ENCODE data around the gene SDK1. TPM values are rescaled to one million over a fixed set of nuclear protein-coding genes. Genes with fewer than 3 reads are reported as not detected.

The SDK1 gene
- polyA plus RNA-seq, 2 donors: 0.33 to 0.47 TPM

GRCh38 chr7:3592401-3593134, 291.5 kb downstream of the SDK1 start:
- 57 to 68% methylated on average over 11 of the region's 11 CpGs for WGBS, 2 donors
- Histone ChIP-seq H3K27me3 (ENCODE audit: control insufficient read depth in 1 of 2, insufficient read depth in 2 of 2, low read length in 2 of 2) (no peaks in the 10 kb centered on the region), H3K4me1 (ENCODE audit: control insufficient read depth in 2 of 2, insufficient read depth in 2 of 2, low read length in 1 of 2) (no peaks in the 10 kb centered on the region), H3K27ac (ENCODE audit: low read depth in 2 of 2, low read length in 1 of 2) (no peak overlapping the region), H3K36me3 (ENCODE audit: control insufficient read depth in 2 of 2, insufficient read depth in 2 of 2, low read length in 1 of 2) (no peaks in the 10 kb centered on the region), H3K4me3 (ENCODE audit: low read depth in 1 of 2, low read length in 2 of 2) (no peak overlapping the region), H3K9me3 (ENCODE audit: control insufficient read depth in 2 of 2, insufficient read depth in 1 of 2, low read depth in 1 of 2, low read length in 1 of 2) (no peaks in the 10 kb centered on the region)

GRCh38 chr7:3594901-3595300, 293.8 kb downstream of the SDK1 start:
- H3K27me3 ChIP-seq (ENCODE audit: control insufficient read depth in 1 of 2, insufficient read depth in 2 of 2, low read length in 2 of 2): no peaks in the 10 kb centered on the region
- H3K27ac ChIP-seq (ENCODE audit: low read depth in 2 of 2, low read length in 1 of 2): no peak overlapping the region
- H3K36me3 ChIP-seq (ENCODE audit: control insufficient read depth in 2 of 2, insufficient read depth in 2 of 2, low read length in 1 of 2): no peaks in the 10 kb centered on the region
- no peaks in the 10 kb centered on the region for H3K4me1 ChIP-seq (ENCODE audit: control insufficient read depth in 2 of 2, insufficient read depth in 2 of 2, low read length in 1 of 2)
- H3K9me3 ChIP-seq (ENCODE audit: control insufficient read depth in 2 of 2, insufficient read depth in 1 of 2, low read depth in 1 of 2, low read length in 1 of 2): no peaks in the 10 kb centered on the region
- WGBS, 2 donors: 95 to 96% methylated on average over 4 of the region's 4 CpGs
- H3K4me3 ChIP-seq (ENCODE audit: low read depth in 1 of 2, low read length in 2 of 2): no peak overlapping the region

- H3K4me3 ChIP-seq (ENCODE audit: low read depth in 1 of 2, low read length in 2 of 2): no peak overlapping the region
- no peaks in the 10 kb centered on the region for H3K9me3 ChIP-seq (ENCODE audit: control insufficient read depth in 2 of 2, insufficient read depth in 1 of 2, low read depth in 1 of 2, low read length in 1 of 2)
- no peak overlapping the region for H3K27ac ChIP-seq (ENCODE audit: low read depth in 2 of 2, low read length in 1 of 2)
- WGBS, 2 donors: 82 to 93% methylated on average over 7 of the region's 7 CpGs
- H3K36me3 ChIP-seq (ENCODE audit: control insufficient read depth in 2 of 2, insufficient read depth in 2 of 2, low read length in 1 of 2): no peaks in the 10 kb centered on the region
- no peaks in the 10 kb centered on the region for H3K27me3 ChIP-seq (ENCODE audit: control insufficient read depth in 1 of 2, insufficient read depth in 2 of 2, low read length in 2 of 2)
- no peaks in the 10 kb centered on the region for H3K4me1 ChIP-seq (ENCODE audit: control insufficient read depth in 2 of 2, insufficient read depth in 2 of 2, low read length in 1 of 2)
Measured at GRCh38 chr7:3598854-3599253, 297.8 kb downstream of the SDK1 start.

- 50 to 62% methylated on average over 2 of the region's 2 CpGs for WGBS, 2 donors
- Histone ChIP-seq H3K9me3 (ENCODE audit: control insufficient read depth in 2 of 2, insufficient read depth in 1 of 2, low read depth in 1 of 2, low read length in 1 of 2) (no peaks in the 10 kb centered on the region), H3K4me1 (ENCODE audit: control insufficient read depth in 2 of 2, insufficient read depth in 2 of 2, low read length in 1 of 2) (no peaks in the 10 kb centered on the region), H3K27me3 (ENCODE audit: control insufficient read depth in 1 of 2, insufficient read depth in 2 of 2, low read length in 2 of 2) (no peaks in the 10 kb centered on the region), H3K36me3 (ENCODE audit: control insufficient read depth in 2 of 2, insufficient read depth in 2 of 2, low read length in 1 of 2) (no peaks in the 10 kb centered on the region), H3K27ac (ENCODE audit: low read depth in 2 of 2, low read length in 1 of 2) (no peak overlapping the region), H3K4me3 (ENCODE audit: low read depth in 1 of 2, low read length in 2 of 2) (no peak overlapping the region)
Measured at GRCh38 chr7:3605222-3605621, 304.2 kb downstream of the SDK1 start.

GRCh38 chr7:3606436-3606835, 305.4 kb downstream of the SDK1 start:
- Histone ChIP-seq H3K9me3 (ENCODE audit: control insufficient read depth in 2 of 2, insufficient read depth in 1 of 2, low read depth in 1 of 2, low read length in 1 of 2) (no peaks in the 10 kb centered on the region), H3K27me3 (ENCODE audit: control insufficient read depth in 1 of 2, insufficient read depth in 2 of 2, low read length in 2 of 2) (peaks cover 0 to 2% of the 10 kb centered on the region in 2 donors), H3K27ac (ENCODE audit: low read depth in 2 of 2, low read length in 1 of 2) (no peak overlapping the region), H3K4me1 (ENCODE audit: control insufficient read depth in 2 of 2, insufficient read depth in 2 of 2, low read length in 1 of 2) (no peaks in the 10 kb centered on the region), H3K36me3 (ENCODE audit: control insufficient read depth in 2 of 2, insufficient read depth in 2 of 2, low read length in 1 of 2) (no peaks in the 10 kb centered on the region), H3K4me3 (ENCODE audit: low read depth in 1 of 2, low read length in 2 of 2) (no peak overlapping the region)
- 74 to 80% methylated on average over 4 of the region's 4 CpGs for WGBS, 2 donors

- WGBS, 2 donors: 44 to 53% methylated on average over 8 of the region's 8 CpGs
- no peak overlapping the region for H3K4me3 ChIP-seq (ENCODE audit: low read depth in 1 of 2, low read length in 2 of 2)
- no peaks in the 10 kb centered on the region for H3K4me1 ChIP-seq (ENCODE audit: control insufficient read depth in 2 of 2, insufficient read depth in 2 of 2, low read length in 1 of 2)
- no peak overlapping the region for H3K27ac ChIP-seq (ENCODE audit: low read depth in 2 of 2, low read length in 1 of 2)
- H3K36me3 ChIP-seq (ENCODE audit: control insufficient read depth in 2 of 2, insufficient read depth in 2 of 2, low read length in 1 of 2): no peaks in the 10 kb centered on the region
- H3K9me3 ChIP-seq (ENCODE audit: control insufficient read depth in 2 of 2, insufficient read depth in 1 of 2, low read depth in 1 of 2, low read length in 1 of 2): no peaks in the 10 kb centered on the region
- peaks cover 0 to 2% of the 10 kb centered on the region in 2 donors for H3K27me3 ChIP-seq (ENCODE audit: control insufficient read depth in 1 of 2, insufficient read depth in 2 of 2, low read length in 2 of 2)
Measured at GRCh38 chr7:3607847-3608246, 306.8 kb downstream of the SDK1 start.

- WGBS, 2 donors: 86 to 90% methylated on average over 8 of the region's 8 CpGs
- Histone ChIP-seq H3K4me1 (ENCODE audit: control insufficient read depth in 2 of 2, insufficient read depth in 2 of 2, low read length in 1 of 2) (no peaks in the 10 kb centered on the region), H3K9me3 (ENCODE audit: control insufficient read depth in 2 of 2, insufficient read depth in 1 of 2, low read depth in 1 of 2, low read length in 1 of 2) (no peaks in the 10 kb centered on the region), H3K27me3 (ENCODE audit: control insufficient read depth in 1 of 2, insufficient read depth in 2 of 2, low read length in 2 of 2) (no peaks in the 10 kb centered on the region), H3K27ac (ENCODE audit: low read depth in 2 of 2, low read length in 1 of 2) (no peak overlapping the region), H3K4me3 (ENCODE audit: low read depth in 1 of 2, low read length in 2 of 2) (no peak overlapping the region), H3K36me3 (ENCODE audit: control insufficient read depth in 2 of 2, insufficient read depth in 2 of 2, low read length in 1 of 2) (no peaks in the 10 kb centered on the region)
Measured at GRCh38 chr7:3616306-3616705, 315.3 kb downstream of the SDK1 start.

- no peaks in the 10 kb centered on the region for H3K4me1 ChIP-seq (ENCODE audit: control insufficient read depth in 2 of 2, insufficient read depth in 2 of 2, low read length in 1 of 2)
- H3K27ac ChIP-seq (ENCODE audit: low read depth in 2 of 2, low read length in 1 of 2): no peak overlapping the region
- H3K4me3 ChIP-seq (ENCODE audit: low read depth in 1 of 2, low read length in 2 of 2): no peak overlapping the region
- H3K36me3 ChIP-seq (ENCODE audit: control insufficient read depth in 2 of 2, insufficient read depth in 2 of 2, low read length in 1 of 2): no peaks in the 10 kb centered on the region
- H3K9me3 ChIP-seq (ENCODE audit: control insufficient read depth in 2 of 2, insufficient read depth in 1 of 2, low read depth in 1 of 2, low read length in 1 of 2): no peaks in the 10 kb centered on the region
- no peaks in the 10 kb centered on the region for H3K27me3 ChIP-seq (ENCODE audit: control insufficient read depth in 1 of 2, insufficient read depth in 2 of 2, low read length in 2 of 2)
Measured at GRCh38 chr7:3630081-3630480, 329.0 kb downstream of the SDK1 start.

- no peaks in the 10 kb centered on the region for H3K4me1 ChIP-seq (ENCODE audit: control insufficient read depth in 2 of 2, insufficient read depth in 2 of 2, low read length in 1 of 2)
- H3K27me3 ChIP-seq (ENCODE audit: control insufficient read depth in 1 of 2, insufficient read depth in 2 of 2, low read length in 2 of 2): no peaks in the 10 kb centered on the region
- H3K36me3 ChIP-seq (ENCODE audit: control insufficient read depth in 2 of 2, insufficient read depth in 2 of 2, low read length in 1 of 2): no peaks in the 10 kb centered on the region
Measured at GRCh38 chr7:3634396-3634795, 333.3 kb downstream of the SDK1 start.

GRCh38 chr7:3636131-3636860, 335.2 kb downstream of the SDK1 start:
- Histone ChIP-seq H3K27ac (ENCODE audit: low read depth in 2 of 2, low read length in 1 of 2) (no peak overlapping the region), H3K4me1 (ENCODE audit: control insufficient read depth in 2 of 2, insufficient read depth in 2 of 2, low read length in 1 of 2) (no peaks in the 10 kb centered on the region), H3K9me3 (ENCODE audit: control insufficient read depth in 2 of 2, insufficient read depth in 1 of 2, low read depth in 1 of 2, low read length in 1 of 2) (no peaks in the 10 kb centered on the region), H3K36me3 (ENCODE audit: control insufficient read depth in 2 of 2, insufficient read depth in 2 of 2, low read length in 1 of 2) (no peaks in the 10 kb centered on the region), H3K4me3 (ENCODE audit: low read depth in 1 of 2, low read length in 2 of 2) (no peak overlapping the region), H3K27me3 (ENCODE audit: control insufficient read depth in 1 of 2, insufficient read depth in 2 of 2, low read length in 2 of 2) (no peaks in the 10 kb centered on the region)
- WGBS, 2 donors: 83 to 87% methylated on average over 6 of the region's 6 CpGs

More at GRCh38 chr7:3634396-3634795, 333.3 kb downstream of the SDK1 start:
- Histone ChIP-seq H3K9me3 (ENCODE audit: control insufficient read depth in 2 of 2, insufficient read depth in 1 of 2, low read depth in 1 of 2, low read length in 1 of 2) (no peaks in the 10 kb centered on the region), H3K27ac (ENCODE audit: low read depth in 2 of 2, low read length in 1 of 2) (no peak overlapping the region), H3K4me3 (ENCODE audit: low read depth in 1 of 2, low read length in 2 of 2) (no peak overlapping the region)

Measured in esophagus (tissue), 2 donors.